NK-92 (cell line): ENCODE data around the gene MYOCD.

ENCODE experiments used
- DNase-seq: peaks from one replicate; lab custom pipeline; 2025; ENCODE audit not compliant: unreplicated experiment; lab: John Stamatoyannopoulos, UW

MYOCD gene

DNA sequence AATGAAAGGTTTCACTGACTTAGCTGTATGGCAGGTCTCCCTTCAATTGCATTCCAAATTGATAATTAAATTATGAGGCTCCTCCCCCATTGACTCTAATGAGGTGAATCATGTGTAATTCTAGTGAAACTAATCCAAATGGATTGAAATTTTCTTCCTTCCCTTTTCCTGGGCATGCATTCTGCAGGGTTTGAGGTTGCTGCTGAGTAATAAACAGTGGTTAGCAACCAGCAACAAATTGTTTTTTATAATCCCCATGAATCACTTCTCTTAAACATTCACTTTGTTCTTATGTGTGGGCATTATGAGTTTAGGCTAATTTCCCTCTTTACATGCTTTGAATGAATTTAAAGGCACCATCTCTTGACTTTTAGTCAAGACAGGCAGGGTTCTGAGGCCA lies 43.4 kb downstream of the MYOCD start:
- DNase-seq: no peak

DNA sequence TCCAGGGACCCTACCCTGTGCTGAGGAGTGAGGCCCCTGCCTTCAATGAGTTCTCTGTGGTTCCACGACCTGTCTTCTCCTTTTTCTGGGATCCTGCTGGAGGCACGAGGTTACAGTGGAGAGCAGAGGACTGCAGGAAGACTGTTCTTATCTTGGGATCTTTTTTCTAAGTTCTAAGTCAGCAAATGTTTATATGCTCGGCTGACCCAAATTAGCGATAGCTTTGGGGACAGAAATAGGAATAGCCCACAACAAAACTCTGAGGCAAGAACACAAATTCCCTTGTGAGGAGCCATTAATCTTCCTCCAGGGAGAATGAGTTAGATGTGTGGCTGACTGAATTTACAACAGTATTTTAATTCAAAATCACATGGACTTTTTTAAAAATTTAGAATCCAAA lies 46.7 kb downstream of the MYOCD start:
- no peak for DNase-seq

DNA sequence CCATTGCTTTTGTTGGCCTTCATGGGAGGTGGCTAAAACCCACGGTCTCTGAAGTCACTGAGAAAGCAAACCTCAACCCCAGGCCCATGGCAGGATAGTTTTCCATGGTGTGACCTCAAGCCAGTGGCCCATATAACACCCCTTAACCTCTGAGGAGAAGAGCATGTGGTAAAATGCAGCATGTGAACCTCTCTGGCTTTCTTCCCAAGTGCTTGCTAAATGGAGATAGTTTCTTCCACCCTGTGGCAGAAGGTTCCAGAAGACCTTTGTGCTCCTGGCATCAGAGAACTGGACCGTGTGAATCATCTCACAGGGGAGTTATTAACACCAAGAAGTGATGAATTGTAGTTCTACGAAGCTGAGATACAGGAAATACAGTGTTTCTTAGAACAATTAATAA lies 47.3 kb downstream of the MYOCD start:
- DNase-seq: no peak

DNA sequence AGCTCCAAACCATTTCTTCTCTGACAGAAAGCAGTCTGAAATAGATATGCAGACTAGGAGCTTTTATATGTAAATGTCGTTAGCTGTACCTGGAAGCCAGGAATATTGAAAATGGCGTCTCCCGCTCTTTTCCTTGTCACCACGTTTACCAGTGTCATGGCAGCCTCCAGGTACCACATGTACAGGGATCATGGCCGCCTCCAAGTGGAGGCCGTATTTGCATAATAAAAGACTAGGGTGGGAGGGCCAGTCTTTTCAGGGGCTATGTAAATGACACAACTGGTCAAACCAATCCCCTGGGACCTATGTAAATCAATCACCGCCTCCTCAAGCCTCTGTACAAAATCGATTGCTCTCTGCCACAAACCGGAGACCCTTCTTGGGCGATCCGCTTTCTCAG lies 54.3 kb downstream of the MYOCD start:
- DNase-seq: no peak

DNA sequence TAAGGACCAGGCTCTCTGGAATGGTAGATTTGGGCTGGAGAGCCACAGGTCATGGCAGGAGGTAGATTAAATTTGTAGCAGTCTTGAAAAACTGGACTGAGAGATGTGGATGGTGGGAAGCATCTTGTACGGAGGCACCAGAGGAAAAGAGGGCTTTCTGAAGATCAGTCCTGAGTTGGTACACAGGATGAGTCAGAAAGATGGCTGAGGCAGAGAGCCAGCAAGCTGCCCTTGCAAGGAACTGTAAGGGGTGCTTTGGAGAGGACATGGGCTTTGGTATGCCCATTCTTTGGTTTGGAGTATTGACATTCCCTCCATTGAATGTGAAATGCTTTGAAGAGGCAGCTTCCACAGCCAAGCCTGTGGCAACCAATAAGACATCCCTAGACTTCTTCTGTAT lies 55.9 kb downstream of the MYOCD start:
- no peak for DNase-seq

DNA sequence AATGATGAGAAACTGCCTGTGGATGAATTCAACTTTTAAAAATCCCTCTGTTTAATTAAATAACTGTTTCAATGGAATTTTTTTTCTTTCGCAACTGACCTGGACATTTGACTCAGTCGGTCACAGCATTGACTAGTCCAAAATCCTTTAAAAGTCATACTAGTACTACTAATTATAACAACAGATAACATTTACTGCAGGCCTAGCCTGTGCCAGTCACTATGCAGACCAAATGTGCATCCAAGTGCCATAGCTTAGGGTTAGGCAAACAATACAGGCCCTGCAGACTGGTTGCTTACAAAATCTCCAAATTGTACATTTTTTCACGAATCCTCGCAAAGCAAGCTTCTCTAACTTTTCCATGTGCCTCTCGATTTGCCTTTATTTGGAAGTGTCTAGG lies 56.6 kb downstream of the MYOCD start:
- no peak for DNase-seq

DNA sequence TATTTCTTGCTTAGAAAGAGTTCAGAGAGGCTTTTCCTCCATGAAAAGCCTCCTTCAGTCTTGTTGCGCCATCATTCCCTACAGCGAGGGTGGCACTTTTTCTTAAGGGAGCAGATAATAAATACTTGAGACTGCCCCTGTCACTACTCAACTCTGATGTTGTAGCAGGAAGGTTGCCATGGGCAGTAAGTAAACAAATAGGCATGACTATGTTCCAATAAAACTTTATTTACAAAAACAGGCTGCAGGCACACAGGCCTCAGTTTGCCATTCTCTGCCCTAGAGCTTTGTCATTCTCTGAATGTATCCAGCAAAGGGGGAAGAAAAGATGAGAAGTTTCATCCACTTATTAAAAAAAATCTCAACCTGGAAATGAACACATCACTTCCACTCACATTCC lies 60.4 kb downstream of the MYOCD start:
- DNase-seq: no peak

DNA sequence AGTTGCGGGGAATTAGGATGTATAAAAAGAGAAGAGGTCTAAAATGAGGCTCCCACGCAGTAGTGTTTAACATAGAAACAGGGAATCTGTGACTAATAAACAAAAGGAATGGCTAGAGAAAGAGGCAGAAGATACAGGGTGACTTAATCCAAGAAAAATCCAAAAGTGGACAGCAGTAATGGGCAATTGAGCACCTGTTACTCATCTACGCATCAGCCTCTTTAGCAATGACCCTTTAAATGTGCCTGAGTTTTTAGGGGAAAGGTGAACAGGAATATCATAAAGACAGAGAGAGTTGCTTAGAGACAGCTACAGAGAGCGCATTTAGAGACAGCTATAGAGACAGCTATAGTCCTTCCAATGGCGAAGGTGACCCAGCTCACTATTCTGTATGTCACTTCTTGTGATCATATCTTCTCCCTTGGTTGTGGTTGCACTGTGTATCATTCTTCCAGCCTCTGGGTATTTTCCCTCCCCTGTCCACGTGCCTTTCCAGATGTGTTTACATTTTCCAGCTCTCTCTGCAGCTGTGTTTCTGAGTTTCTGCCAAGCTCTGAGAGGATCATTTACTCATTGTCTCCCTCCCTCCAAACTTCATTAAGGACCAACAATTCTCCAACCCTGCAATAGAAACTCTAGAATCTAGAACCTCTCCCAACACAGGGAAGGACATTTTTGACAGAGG lies 61.5 kb downstream of the MYOCD start:
- no peak for DNase-seq

DNA sequence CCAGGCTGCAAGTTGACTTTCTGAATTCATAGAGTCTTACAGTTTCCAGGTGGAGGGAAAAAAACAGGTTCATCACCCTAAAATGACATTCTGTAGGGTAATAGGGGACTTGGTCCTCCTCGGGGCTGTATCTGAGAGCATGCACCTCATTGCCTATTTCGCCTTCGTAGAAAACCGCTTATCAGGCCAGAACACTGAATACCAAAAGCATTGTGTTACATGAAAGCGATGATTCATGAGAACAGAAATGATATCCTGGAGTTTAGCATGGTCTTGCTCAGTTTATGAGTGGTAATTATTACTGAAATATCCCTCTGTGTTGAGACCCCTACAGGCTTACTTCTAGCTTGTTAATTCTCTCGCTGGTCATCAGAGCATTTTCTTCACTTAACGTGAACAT lies 62.2 kb downstream of the MYOCD start:
- DNase-seq: no peak

DNA sequence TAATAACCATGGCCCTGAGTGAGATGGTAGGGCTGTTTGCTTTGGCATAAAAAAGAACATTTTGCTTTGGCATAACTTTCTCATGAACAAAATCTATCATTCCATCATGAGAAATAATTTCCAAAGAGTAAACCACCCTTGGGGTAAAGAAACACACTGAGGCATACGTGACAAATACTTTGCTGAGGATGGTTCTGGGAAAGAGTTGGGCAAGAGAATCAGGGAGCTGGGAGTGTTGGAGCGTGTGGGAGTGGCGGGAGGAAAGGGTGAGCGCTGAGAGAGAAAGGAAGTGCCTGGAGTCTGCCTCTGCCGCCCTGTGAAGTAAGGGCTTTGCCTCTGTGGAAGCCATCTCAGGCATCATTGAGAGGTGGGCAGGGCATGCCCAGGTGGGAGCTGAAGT lies 63.4 kb downstream of the MYOCD start:
- no peak for DNase-seq

DNA sequence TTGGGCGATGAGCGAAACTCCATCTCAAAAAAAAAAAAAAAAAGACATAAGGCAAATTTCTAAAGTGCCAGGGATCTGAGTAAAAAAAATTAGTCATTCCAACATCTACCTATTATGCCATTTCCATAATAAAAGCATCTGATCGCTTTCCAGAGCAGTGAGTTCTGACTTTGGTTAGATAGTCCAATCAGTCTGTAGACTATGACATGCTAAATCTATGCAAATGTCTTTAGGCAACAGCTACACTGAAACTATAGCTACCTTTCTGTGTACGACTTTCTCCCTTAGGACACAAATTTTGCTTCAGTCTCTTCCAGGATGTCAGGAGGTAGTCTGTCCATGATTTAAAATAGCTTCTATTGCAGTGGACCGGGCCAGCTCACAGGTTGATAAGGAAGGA lies 64.7 kb downstream of the MYOCD start:
- DNase-seq: no peak

DNA sequence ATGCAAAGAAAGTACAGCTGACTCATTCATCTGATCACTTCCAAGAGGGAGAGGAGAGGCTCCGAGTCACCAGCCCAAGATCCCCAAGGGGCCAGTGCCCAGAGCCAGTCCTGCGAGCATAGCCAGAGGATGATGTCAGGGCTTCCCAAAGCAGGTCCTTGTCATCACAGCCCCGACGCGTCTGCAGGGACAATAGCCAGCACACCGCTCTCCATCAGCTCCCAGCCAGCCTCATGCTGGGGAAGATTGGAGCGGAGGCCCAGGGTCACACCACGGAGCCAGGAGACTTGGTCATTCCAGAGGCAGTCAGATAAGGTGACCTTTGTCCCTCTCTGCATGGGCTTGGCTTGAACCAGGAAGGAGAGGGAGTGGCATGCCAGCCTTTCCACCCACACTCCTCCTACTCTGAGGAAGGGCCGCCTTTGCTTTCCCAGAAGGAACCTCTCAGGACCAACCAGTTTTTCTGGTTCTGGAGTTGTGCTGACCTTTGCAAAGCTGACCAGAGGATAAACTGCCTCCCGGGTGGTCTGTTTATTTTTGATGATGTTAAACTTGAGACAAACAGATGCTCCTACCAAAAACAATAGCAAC lies 65.3 kb downstream of the MYOCD start:
- no peak for DNase-seq

DNA sequence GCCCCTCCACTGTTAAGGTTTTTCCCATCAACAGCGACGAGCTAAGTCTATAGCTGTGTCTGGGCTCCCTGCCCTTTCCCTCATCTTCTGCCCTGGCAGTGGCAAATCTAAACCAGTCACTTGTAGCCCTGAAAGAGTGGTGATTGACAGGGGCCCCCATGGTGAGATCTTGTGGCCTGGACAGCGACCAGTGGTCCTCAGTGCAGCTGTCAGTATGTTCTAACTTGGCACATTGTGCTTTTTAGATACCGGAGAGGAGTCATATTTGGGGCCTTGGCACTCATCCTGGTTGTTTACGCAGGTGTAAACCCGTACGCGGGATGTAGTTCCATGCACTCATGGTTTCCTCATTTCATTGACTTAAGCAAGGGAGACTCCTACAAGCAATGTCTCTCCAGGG lies 66.1 kb downstream of the MYOCD start:
- no peak for DNase-seq

DNA sequence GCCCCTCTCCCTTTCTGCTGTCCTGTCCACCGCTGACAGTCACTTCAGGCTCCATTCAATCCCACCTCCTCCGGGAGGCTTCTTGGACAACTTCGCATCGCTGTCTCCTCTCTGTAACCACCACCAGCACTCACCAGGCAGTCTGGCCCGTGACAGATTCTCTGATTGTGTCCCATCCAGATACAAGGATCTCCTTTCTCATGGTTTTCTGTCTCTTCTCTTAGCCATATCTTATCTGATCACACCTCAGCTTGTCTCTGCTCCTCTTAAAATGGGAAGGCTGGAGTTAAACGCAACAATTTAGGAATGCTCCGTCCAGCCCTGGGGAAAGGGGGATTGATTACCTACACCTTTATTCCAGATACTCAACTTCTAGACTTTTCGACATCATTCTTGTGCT lies 66.7 kb downstream of the MYOCD start:
- no peak for DNase-seq

DNA sequence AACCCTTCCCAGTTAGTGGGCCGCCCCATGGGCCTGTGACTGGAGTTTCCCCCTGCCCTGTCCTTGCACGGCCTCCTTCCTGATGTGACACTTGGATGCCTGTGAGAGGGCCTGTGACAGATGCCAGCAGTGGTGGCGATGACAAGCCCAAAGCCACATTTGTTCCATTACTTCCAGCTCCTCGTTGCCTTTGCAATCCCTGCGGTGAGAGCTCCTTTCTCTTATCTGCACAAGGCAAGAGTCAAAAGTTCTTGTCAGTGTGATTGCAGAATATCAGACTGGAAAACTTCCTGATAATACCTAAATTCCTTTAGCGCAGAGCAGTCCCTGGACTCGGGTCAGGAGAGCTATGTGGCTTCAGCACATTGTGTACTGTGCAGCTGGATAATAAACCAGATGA lies 69.2 kb downstream of the MYOCD start:
- DNase-seq: no peak

DNA sequence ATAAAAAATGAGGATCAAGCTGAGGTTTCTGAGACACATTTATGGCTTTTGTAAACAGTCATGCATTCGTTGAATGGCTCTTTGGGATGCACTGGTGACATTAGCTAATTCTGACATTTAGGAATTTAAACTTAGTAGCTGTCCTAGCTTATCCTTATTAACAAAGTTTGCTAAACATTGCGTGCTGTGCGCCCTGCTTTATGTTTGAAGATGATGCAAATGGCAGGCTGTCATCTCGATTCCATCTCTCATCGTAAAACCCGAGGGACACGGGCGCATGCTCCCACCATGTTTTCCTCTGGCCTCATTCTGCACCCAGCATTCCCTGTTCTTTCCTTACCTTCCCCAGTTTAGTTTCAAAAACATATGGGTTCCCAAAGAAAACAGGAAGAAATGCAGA lies 69.8 kb downstream of the MYOCD start:
- DNase-seq: no peak

DNA sequence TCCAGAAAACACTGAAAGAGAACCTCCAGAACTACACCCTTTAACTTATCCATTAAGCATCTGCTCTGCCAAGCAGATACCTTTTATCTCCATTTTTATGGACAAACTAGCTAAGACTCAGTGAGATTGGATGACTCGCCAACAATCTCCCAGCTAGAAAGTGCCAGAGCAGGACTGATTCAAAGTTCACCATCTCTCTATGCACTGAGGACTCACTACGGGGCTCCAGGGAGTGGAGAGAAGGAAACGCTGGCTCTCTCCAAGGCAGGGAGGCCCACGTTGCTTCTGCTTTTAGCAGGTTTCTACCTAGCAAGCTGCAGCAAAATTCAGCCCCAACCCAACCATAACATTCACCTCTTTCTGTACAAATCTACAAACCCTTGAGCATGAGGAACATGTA lies 70.8 kb downstream of the MYOCD start:
- DNase-seq: no peak

DNA sequence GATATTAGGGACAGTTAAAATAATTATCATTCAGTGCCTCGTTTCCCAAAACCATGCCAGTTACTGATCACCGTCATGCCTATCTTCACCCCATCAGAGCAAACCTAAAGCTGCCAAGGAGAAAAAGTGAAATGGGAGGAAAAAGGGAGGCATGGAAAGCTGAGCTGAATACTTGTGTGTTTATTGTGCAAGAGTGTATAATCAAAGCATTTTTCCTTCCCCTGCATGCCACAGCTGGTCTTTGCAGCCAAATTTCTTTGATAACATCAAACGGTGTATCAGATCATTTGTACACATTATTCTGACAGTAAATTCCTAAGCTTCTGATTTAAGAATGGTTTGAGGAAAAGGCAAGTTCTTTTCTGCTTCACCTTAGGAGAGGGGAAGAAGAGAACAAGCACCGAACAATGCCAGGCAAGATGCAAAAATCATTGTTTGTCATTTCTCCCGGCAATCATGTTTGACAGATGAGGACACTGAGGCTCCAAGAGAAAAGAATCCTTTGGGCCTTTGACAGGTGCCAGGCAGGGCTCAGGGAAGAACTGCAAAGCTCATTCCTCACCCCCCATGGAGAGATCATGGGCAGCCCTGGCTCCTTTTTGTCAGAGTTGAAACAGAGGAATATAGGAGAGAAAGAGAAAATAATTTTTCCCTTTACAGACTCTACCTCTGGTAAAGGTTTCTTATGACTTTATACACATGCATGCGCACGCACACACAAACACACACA lies 72.2 kb downstream of the MYOCD start:
- no peak for DNase-seq

DNA sequence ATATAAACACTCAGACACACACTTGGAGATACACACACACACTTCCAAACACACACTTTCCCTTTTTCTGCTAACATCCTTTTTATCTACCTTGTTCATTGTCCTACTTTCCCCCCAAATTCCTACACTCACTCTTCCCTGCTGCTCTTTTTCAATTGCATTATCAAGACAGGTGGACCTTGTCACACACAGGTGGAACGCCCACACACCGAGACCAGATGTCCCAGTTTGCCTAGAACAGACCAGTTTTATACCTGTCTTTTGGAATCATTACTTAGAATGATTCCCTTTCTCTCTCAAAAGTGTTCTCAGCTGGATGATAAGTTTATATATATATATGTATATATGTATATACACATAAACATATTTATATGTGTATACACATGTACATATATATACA lies 72.9 kb downstream of the MYOCD start:
- no peak for DNase-seq

DNA sequence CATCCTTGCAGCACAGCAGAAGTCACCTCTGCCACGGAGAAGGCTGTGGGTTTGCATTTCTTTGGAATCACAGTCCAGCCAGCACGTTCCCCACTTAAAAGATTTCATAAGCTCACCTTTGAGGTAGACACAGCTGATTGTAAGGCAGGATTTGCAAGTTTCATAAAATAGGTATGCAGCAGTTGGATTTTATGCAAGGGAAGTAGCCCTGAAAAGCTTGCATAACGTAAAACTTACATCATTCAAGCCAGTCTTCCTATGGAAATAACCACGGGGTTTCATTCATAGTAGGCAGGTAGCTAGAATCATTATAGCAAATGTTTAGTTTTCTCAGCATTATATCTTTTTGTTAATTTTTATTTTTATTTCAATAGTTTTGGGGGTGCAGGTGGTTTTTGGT lies 73.8 kb downstream of the MYOCD start:
- DNase-seq: no peak

DNA sequence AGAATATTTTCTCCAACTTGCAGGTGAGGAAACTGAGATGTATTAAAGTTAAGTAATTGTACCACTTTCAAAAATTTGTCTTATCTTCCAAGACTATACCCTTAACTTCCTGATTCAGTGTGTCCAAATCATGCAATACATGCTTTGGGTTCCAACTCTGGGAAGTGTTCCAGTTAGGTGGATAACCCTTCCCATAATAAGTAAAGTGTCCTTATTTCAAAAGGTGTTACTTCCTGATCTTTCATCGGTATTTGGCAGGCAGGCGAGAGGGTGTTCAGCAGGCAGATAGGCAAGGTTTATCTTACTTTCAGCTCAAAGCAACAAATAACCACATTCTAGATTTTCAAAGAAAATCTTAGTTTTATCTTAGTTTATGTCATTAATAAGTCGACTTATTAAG lies 77.4 kb downstream of the MYOCD start:
- no peak for DNase-seq

DNA sequence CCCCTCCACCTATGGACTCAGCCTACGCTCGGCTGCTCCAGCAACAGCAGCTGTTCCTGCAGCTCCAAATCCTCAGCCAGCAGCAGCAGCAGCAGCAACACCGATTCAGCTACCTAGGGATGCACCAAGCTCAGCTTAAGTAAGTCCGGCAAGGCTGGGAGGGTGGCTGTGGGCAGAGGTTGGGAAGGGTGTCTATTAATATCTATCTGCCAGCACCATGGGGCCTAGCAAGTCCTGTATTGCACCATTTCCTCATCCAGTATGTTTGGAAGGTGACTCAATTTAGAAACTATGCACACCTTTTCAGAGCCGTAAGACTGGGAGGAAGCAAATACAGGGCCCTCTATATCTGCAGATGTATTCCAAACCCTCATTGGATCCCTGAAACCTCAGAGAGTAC lies 78.6 kb downstream of the MYOCD start:
- no peak for DNase-seq

DNA sequence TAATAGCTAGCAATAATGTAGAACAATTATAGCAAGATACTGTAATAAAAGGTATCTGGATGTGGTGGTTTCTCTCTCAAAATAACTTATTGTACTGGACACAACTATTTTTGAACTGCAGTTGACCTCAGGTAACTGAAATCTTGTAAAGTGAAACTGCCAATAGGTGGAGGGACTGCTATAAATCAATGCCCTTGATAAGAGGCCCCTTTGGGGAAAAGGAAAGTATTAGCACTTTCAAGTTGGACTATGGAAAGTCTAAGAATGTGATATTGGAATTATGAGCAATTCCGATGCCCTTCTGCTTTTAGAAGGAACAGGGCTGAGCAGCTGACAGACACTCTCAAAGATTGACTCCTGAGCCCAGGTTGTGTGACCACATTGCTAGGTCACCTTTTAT lies 79.1 kb downstream of the MYOCD start:
- DNase-seq: no peak
